Measurements from ENCODE around the gene EXOC3. TPM values are rescaled to one million over a fixed set of nuclear protein-coding genes. Genes with fewer than 3 reads are reported as not detected.

Gene EXOC3
- total RNA-seq, 1 donor from 2014 or later, result 43.9 TPM

GRCh38 chr5:448061-448765, 5.2 kb downstream of the EXOC3 start:
- DNase-seq (ENCODE audit: low spot score), result no peak
- no peak for TF ChIP-seq CTCF (IDR thresholded peaks at IDR 0.05; ENCODE audit: unreplicated experiment)
- H3K4me1 Mint-ChIP-seq (ENCODE audit: unreplicated experiment), result peaks cover 27% of the 10 kb centered on the region
- H3K9me3 Mint-ChIP-seq (ENCODE audit: unreplicated experiment), result no peaks in the 10 kb centered on the region
- peak overlapping the region; percentile 52 for H3K4me3 Mint-ChIP-seq (ENCODE audit: unreplicated experiment)
- peaks cover 8% of the 10 kb centered on the region for H3K27me3 Mint-ChIP-seq (ENCODE audit: unreplicated experiment)
- H3K36me3 Mint-ChIP-seq (ENCODE audit: low read depth, unreplicated experiment), result peaks cover 53% of the 10 kb centered on the region
- H3K27ac Mint-ChIP-seq (ENCODE audit: unreplicated experiment), result no peak overlapping the region

- Mint-ChIP-seq H3K4me1 (ENCODE audit: unreplicated experiment) (peaks cover 26% of the 10 kb centered on the region), H3K9me3 (ENCODE audit: unreplicated experiment) (no peaks in the 10 kb centered on the region), H3K36me3 (ENCODE audit: low read depth, unreplicated experiment) (peaks cover 58% of the 10 kb centered on the region), H3K27me3 (ENCODE audit: unreplicated experiment) (peaks cover 8% of the 10 kb centered on the region), H3K27ac (ENCODE audit: unreplicated experiment) (no peak overlapping the region), H3K4me3 (ENCODE audit: unreplicated experiment) (peak overlapping the region; percentile 52)
- no peak for DNase-seq (ENCODE audit: low spot score)
- TF ChIP-seq CTCF (IDR thresholded peaks at IDR 0.05; ENCODE audit: unreplicated experiment), result no peak
These were observed 5.8 kb downstream of the EXOC3 start for GRCh38 chr5:448766-449090.

GRCh38 chr5:449151-449550, 6.2 kb downstream of the EXOC3 start:
- peak overlapping the region; percentile 52 for H3K4me3 Mint-ChIP-seq (ENCODE audit: unreplicated experiment)
- TF ChIP-seq CTCF (IDR thresholded peaks at IDR 0.05; ENCODE audit: unreplicated experiment), result no peak
- peaks cover 62% of the 10 kb centered on the region for H3K36me3 Mint-ChIP-seq (ENCODE audit: low read depth, unreplicated experiment)
- H3K27ac Mint-ChIP-seq (ENCODE audit: unreplicated experiment), result peak overlapping the region; percentile 32
- no peak for DNase-seq (ENCODE audit: low spot score)
- H3K9me3 Mint-ChIP-seq (ENCODE audit: unreplicated experiment), result no peaks in the 10 kb centered on the region
- H3K27me3 Mint-ChIP-seq (ENCODE audit: unreplicated experiment), result peaks cover 6% of the 10 kb centered on the region
- H3K4me1 Mint-ChIP-seq (ENCODE audit: unreplicated experiment), result peaks cover 25% of the 10 kb centered on the region

GRCh38 chr5:451587-452458, 8.8 kb downstream of the EXOC3 start:
- TF ChIP-seq CTCF (IDR thresholded peaks at IDR 0.05; ENCODE audit: unreplicated experiment), result no peak
- Mint-ChIP-seq H3K36me3 (ENCODE audit: low read depth, unreplicated experiment) (peaks cover 64% of the 10 kb centered on the region), H3K27me3 (ENCODE audit: unreplicated experiment) (peaks cover 3% of the 10 kb centered on the region), H3K4me3 (ENCODE audit: unreplicated experiment) (peak overlapping the region; percentile 17), H3K9me3 (ENCODE audit: unreplicated experiment) (no peaks in the 10 kb centered on the region), H3K4me1 (ENCODE audit: unreplicated experiment) (peaks cover 17% of the 10 kb centered on the region), H3K27ac (ENCODE audit: unreplicated experiment) (no peak overlapping the region)
- DNase-seq (ENCODE audit: low spot score), result no peak

All from endothelial cell (in vitro differentiated cells).